PC-3 (cell line): ENCODE measurements around the gene CDC42EP2. TPM values are rescaled to one million over a fixed set of nuclear protein-coding genes. Genes with fewer than 3 reads are reported as not detected.

Source experiments
- ATAC-seq: fragments of 200-7000 bp; cut with Tn5 transposase; 2 replicates; pipeline ENCODE4 v1.9.1; 2020; ENCODE audit warnings: mild to moderate bottlenecking, moderate library complexity
- BruUV-seq: library from RNA; stranded (reverse); fragments of 400-500 nt; replicated peaks from 2 replicates; lab custom pipeline; 2021; lab: Mats Ljungman, UMichigan
- CTCF ChIA-PET: fragments of 300-600 bp; sonication (Branson Sonifier 250); formaldehyde crosslinking; loops from one replicate; lab custom pipeline; 2022; ENCODE audit warnings: antibody characterized with exemption; lab: Charles Lee
- POLR2A ChIA-PET: fragments of 300-600 bp; sonication (Branson Sonifier 250); formaldehyde crosslinking; loops from one replicate; lab custom pipeline; 2022; ENCODE audit warnings: antibody characterized with exemption; ENCODE audit not compliant: unreplicated experiment; lab: Charles Lee
- DNase-seq: peaks from one replicate; pipeline ENCODE4 v3.0.0-alpha.2; 2015
- H2AFZ ChIP-seq: fragments of 300-600 bp; sonication (generic); 2 replicates; pipeline ENCODE4 v1.6.0; 2016; ENCODE audit warnings: antibody characterized with exemption, low read length
- H3F3A ChIP-seq: fragments of 300-600 bp; sonication (generic); one replicate; pipeline ENCODE4 v1.6.0; 2017; ENCODE audit warnings: antibody characterized with exemption, low read length, control low read depth, mild to moderate bottlenecking; ENCODE audit not compliant: unreplicated experiment
- H3K27ac ChIP-seq: fragments of 300-600 bp; sonication (generic); 2 replicates; pipeline ENCODE4 v1.5.1; 2016; ENCODE audit warnings: mild to moderate bottlenecking, low read length
- H3K27me3 ChIP-seq: fragments of 300-600 bp; sonication (generic); 2 replicates; pipeline ENCODE4 v1.6.1; 2016; ENCODE audit warnings: low read length, mixed read lengths
- H3K36me3 ChIP-seq: fragments of 300-600 bp; sonication (generic); 2 replicates; pipeline ENCODE4 v1.6.1; 2016; ENCODE audit warnings: low read depth, mixed run types, low read length, mixed read lengths
- H3K4me1 ChIP-seq: fragments of 300-600 bp; sonication (generic); 2 replicates; pipeline ENCODE4 v1.5.1; 2016; ENCODE audit warnings: low read length; ENCODE audit not compliant: insufficient read depth
- H3K4me2 ChIP-seq: fragments of 300-600 bp; sonication (generic); 2 replicates; pipeline ENCODE4 v1.6.0; 2016; ENCODE audit warnings: low read length
- H3K4me3 ChIP-seq: fragments of 300-600 bp; sonication (generic); 2 replicates; pipeline ENCODE4 v1.5.1; 2016; ENCODE audit warnings: mild to moderate bottlenecking, low read length, mixed read lengths
- H3K79me2 ChIP-seq: fragments of 300-600 bp; sonication (generic); 2 replicates; pipeline ENCODE4 v1.6.1; 2017; ENCODE audit warnings: low read length, mixed read lengths
- H3K9ac ChIP-seq: fragments of 300-600 bp; sonication (generic); 2 replicates; pipeline ENCODE4 v1.6.0; 2016; ENCODE audit warnings: mild to moderate bottlenecking, low read length
- H3K9me2 ChIP-seq: fragments of 300-600 bp; sonication (generic); replicated peaks from 2 replicates; pipeline ENCODE4 v1.6.1; 2016; ENCODE audit warnings: mixed run types, low read length, mixed read lengths
- H3K9me3 ChIP-seq: fragments of 300-600 bp; sonication (generic); 2 replicates; pipeline ENCODE4 v1.6.1; 2016; ENCODE audit warnings: low read length, mixed read lengths
- H4K20me1 ChIP-seq: fragments of 300-600 bp; sonication (generic); 2 replicates; pipeline ENCODE4 v1.6.1; 2016; ENCODE audit warnings: low read length, mixed read lengths
- CTCF ChIP-seq: fragments of 300-600 bp; sonication (generic); conservative IDR thresholded peaks from 2 replicates; pipeline ENCODE4 v1.5.1; 2017; ENCODE audit warnings: antibody characterized with exemption, low read depth, mild to moderate bottlenecking, low read length
- EZH2 ChIP-seq: fragments of 300-600 bp; sonication (generic); IDR thresholded peaks from one replicate; pipeline ENCODE4 v1.6.1; 2017; ENCODE audit warnings: antibody characterized with exemption, mild to moderate bottlenecking, low read length; ENCODE audit not compliant: unreplicated experiment
- EZH2phosphoT487 ChIP-seq: fragments of 300-600 bp; sonication (generic); IDR thresholded peaks from 2 replicates; pipeline ENCODE4 v1.6.1; 2018; ENCODE audit warnings: mild to moderate bottlenecking, antibody characterized with exemption, low read length, borderline replicate concordance
- intact Hi-C: fragments of 100-400 bp; cut with micrococcal nuclease; formaldehyde crosslinking; loops from 2 replicates; pipeline ENCODE4 v1.9.0; 2023
- total RNA-seq: library from RNA; depleted of rRNA; stranded (reverse); fragments of >200 nt; gene quantifications from 2 replicates; pipeline ENCODE4 v1.2.3, GENCODE V29; 2014

CDC42EP2 gene
- total RNA-seq, 1 experiment from 2014 or later: 25.7 TPM

GRCh38 chr11:65341856-65342255 is 27.2 kb downstream of the CDC42EP2 start:
- DNase-seq: no peak
- no peak for ATAC-seq
- no peaks in the 10 kb centered on the region for H3F3A ChIP-seq
- no peaks in the 10 kb centered on the region for H3K9me3 ChIP-seq
- POLR2A ChIA-PET: no interaction called here
- no peak for TF ChIP-seq CTCF
- no peak for TF ChIP-seq EZH2phosphoT487
- TF ChIP-seq EZH2: no peak
- peaks cover 30% of the 10 kb centered on the region for H3K79me2 ChIP-seq
- no TSS peak for BruUV-seq
- H3K9me2 ChIP-seq: no peaks in the 10 kb centered on the region
- H4K20me1 ChIP-seq: peaks cover 10% of the 10 kb centered on the region; the same call in 1 of the 2 replicates
- intact Hi-C loops: no loop called here
- no peak overlapping the region for H3K27ac ChIP-seq
- H3K4me2 ChIP-seq: no peak overlapping the region
- peaks cover 55% of the 10 kb centered on the region for H3K36me3 ChIP-seq
- no peaks in the 10 kb centered on the region for H3K27me3 ChIP-seq
- no peaks in the 10 kb centered on the region for H3K4me1 ChIP-seq
- H2AFZ ChIP-seq: no peak overlapping the region
- H3K4me3 ChIP-seq: no peak overlapping the region
- H3K9ac ChIP-seq: no peak overlapping the region
- CTCF ChIA-PET: no interaction called here

GRCh38 chr11:65351511-65351910 is 36.8 kb downstream of the CDC42EP2 start:
- Histone ChIP-seq H3K27ac (no peak overlapping the region), H3K9ac (no peak overlapping the region)
- CTCF ChIA-PET: interaction anchor here (1.1 kb wide), 1 partner anchor 76 kb away, joined by 15 read pairs; no protein-coding TSS in a partner anchor

GRCh38 chr11:65352783-65353182 is 38.1 kb downstream of the CDC42EP2 start:
- H3K9me2 ChIP-seq: no peaks in the 10 kb centered on the region
- H3K9me3 ChIP-seq: no peaks in the 10 kb centered on the region
- no peaks in the 10 kb centered on the region for H4K20me1 ChIP-seq
- ChIA-PET CTCF (interaction anchor here (0.6 to 1.9 kb wide), 5 partner anchors 8 to 78 kb away, joined by 3 to 28 read pairs (median 4); no protein-coding TSS in a partner anchor), POLR2A (interaction anchor here (0.6 kb wide), 1 partner anchor 18 kb away, joined by 9 read pairs; no protein-coding TSS in a partner anchor)
- no peak overlapping the region for H3K9ac ChIP-seq
- no peak overlapping the region for H3K4me3 ChIP-seq
- DNase-seq (peak; percentile 58), ATAC-seq (no peak)
- no peak for TF ChIP-seq EZH2
- TF ChIP-seq CTCF: peak; percentile 68
- H3K27me3 ChIP-seq: no peaks in the 10 kb centered on the region
- H3K27ac ChIP-seq: no peak overlapping the region
- H3F3A ChIP-seq: peaks cover 14% of the 10 kb centered on the region
- H3K4me2 ChIP-seq: no peak overlapping the region
- no peak overlapping the region for H2AFZ ChIP-seq
- H3K36me3 ChIP-seq: peaks cover 39% of the 10 kb centered on the region
- H3K4me1 ChIP-seq: peaks cover 7% of the 10 kb centered on the region
- intact Hi-C loops: no loop called here
- no peaks in the 10 kb centered on the region for H3K79me2 ChIP-seq
- no TSS peak for BruUV-seq

More at GRCh38 chr11:65351511-65351910, 36.8 kb downstream of the CDC42EP2 start:
- peaks cover 43% of the 10 kb centered on the region for H3K36me3 ChIP-seq
- no peaks in the 10 kb centered on the region for H4K20me1 ChIP-seq
- H3K4me2 ChIP-seq: no peak overlapping the region
- H3K27me3 ChIP-seq: no peaks in the 10 kb centered on the region
- H3K4me3 ChIP-seq: no peak overlapping the region
- intact Hi-C loops: no loop called here
- no peak overlapping the region for H2AFZ ChIP-seq
- ATAC-seq: no peak
- H3K9me3 ChIP-seq: no peaks in the 10 kb centered on the region
- POLR2A ChIA-PET: interaction anchor here (0.6 kb wide), 1 partner anchor 985 kb away, joined by 3 read pairs; the partner anchor contains the start of gene RIN1
- DNase-seq: no peak
- TF ChIP-seq EZH2: no peak
- no peaks in the 10 kb centered on the region for H3K9me2 ChIP-seq
- peaks cover 7% of the 10 kb centered on the region for H3K4me1 ChIP-seq
- BruUV-seq: no TSS peak
- peaks cover 14% of the 10 kb centered on the region for H3F3A ChIP-seq
- H3K79me2 ChIP-seq: no peaks in the 10 kb centered on the region
